GM18951 (cell line): ENCODE data around the gene BOD1L1.
"Not testable (repeated sequence)": the region's sequence is repeated elsewhere in the genome, so short reads cannot be mapped to it uniquely, and the experiment has no call there.

ENCODE experiments used
- POLR2A ChIP-seq: IDR thresholded peaks from 4 replicates; pipeline ENCODE4 v1.6.1; 2011; ENCODE audit warnings: mild to moderate bottlenecking; ENCODE audit not compliant: insufficient read length, insufficient read depth; ENCODE audit errors: extremely low read depth
- in situ Hi-C: fragments of 300-500 bp; cut with MboI; formaldehyde crosslinking; loops from one replicate; pipeline ENCODE4 v1.12.0; 2022; ENCODE audit warnings: low sequenced_read_pairs, mixed read lengths, inconsistent platforms; ENCODE audit not compliant: unreplicated experiment

Gene BOD1L1

GRCh38 chr4:13562876-13563275 is 64.6 kb downstream of the BOD1L1 start:
- no peak for TF ChIP-seq POLR2A
- in situ Hi-C loops, result no loop called here

GRCh38 chr4:13561673-13562072 is 65.9 kb downstream of the BOD1L1 start:
- in situ Hi-C loops, result no loop called here
- no peak for TF ChIP-seq POLR2A

GRCh38 chr4:13560111-13560510 is 67.4 kb downstream of the BOD1L1 start:
- in situ Hi-C loops, result not testable (repeated sequence)

- in situ Hi-C loops, result loop anchor here (10.0 kb wide), 1 partner anchor 825 kb away; no protein-coding TSS in a partner anchor
- TF ChIP-seq POLR2A, result no peak
Observed at GRCh38 chr4:13559413-13559812, 68.1 kb downstream of the BOD1L1 start.

- no peak for TF ChIP-seq POLR2A
- in situ Hi-C loops, result loop anchor here (10.0 kb wide), 1 partner anchor 824 kb away; no protein-coding TSS in a partner anchor
Observed at GRCh38 chr4:13558881-13559280, 68.6 kb downstream of the BOD1L1 start.

- no peak for TF ChIP-seq POLR2A
- in situ Hi-C loops, result loop anchor here (10.0 kb wide), 1 partner anchor 821 kb away; no protein-coding TSS in a partner anchor
Observed at GRCh38 chr4:13555325-13555724, 72.2 kb downstream of the BOD1L1 start.

- in situ Hi-C loops, result loop anchor here (10.0 kb wide), 1 partner anchor 818 kb away; no protein-coding TSS in a partner anchor
- TF ChIP-seq POLR2A, result no peak
Observed at GRCh38 chr4:13553081-13553480, 74.4 kb downstream of the BOD1L1 start.

GRCh38 chr4:13548984-13549546 is 78.5 kb downstream of the BOD1L1 start:
- TF ChIP-seq POLR2A, result no peak
- in situ Hi-C loops, result loop anchor here (10.0 kb wide), 1 partner anchor 694 kb away; no protein-coding TSS in a partner anchor

- in situ Hi-C loops, result loop anchor here (10.0 kb wide), 1 partner anchor 694 kb away; no protein-coding TSS in a partner anchor
- no peak for TF ChIP-seq POLR2A
Observed at GRCh38 chr4:13548059-13548983, 79.2 kb downstream of the BOD1L1 start.

- in situ Hi-C loops, result loop anchor here (10.0 kb wide), 1 partner anchor 693 kb away; no protein-coding TSS in a partner anchor
- no peak for TF ChIP-seq POLR2A
Observed at GRCh38 chr4:13547485-13548041, 80.0 kb downstream of the BOD1L1 start.

- in situ Hi-C loops, result loop anchor here (10.0 kb wide), 1 partner anchor 692 kb away; no protein-coding TSS in a partner anchor
Observed at GRCh38 chr4:13546941-13547484, 80.5 kb downstream of the BOD1L1 start.

GRCh38 chr4:13546142-13546940 is 81.2 kb downstream of the BOD1L1 start:
- TF ChIP-seq POLR2A, result no peak
- in situ Hi-C loops, result loop anchor here (10.0 kb wide), 1 partner anchor 692 kb away; no protein-coding TSS in a partner anchor

More at GRCh38 chr4:13546941-13547484, 80.5 kb downstream of the BOD1L1 start:
- TF ChIP-seq POLR2A, result no peak

GRCh38 chr4:13545394-13545808 is 82.1 kb downstream of the BOD1L1 start:
- TF ChIP-seq POLR2A, result no peak
- in situ Hi-C loops, result loop anchor here (10.0 kb wide), 1 partner anchor 691 kb away; no protein-coding TSS in a partner anchor
